ENCODE results near the gene COL25A1. TPM values are rescaled to one million over a fixed set of nuclear protein-coding genes. Genes with fewer than 3 reads are reported as not detected.

COL25A1 gene
- total RNA-seq, 1 experiment from 2014 or later: not detected

DNA sequence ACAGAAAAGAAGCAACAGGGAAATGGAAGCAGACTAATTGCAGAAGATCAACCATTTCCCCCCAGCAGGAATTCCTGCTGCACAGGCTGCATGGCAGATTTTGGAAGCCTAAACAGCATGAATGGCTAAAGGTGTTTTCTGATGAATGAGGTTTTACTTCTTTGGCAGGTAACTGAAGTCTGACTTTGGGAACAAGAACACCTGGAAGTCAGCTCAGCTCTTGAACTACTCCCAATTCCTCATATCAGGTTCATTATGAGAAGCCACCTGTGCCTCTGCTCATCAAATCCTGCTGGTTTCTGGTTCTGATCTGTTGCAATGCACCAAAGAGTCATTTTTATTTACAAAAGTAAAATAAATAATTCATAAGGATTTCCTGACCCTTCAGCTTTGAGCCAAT is 139.0 kb downstream of the COL25A1 start:
- Histone ChIP-seq H3K79me2 (ENCODE audit: insufficient read depth, low read length) (no peaks in the 10 kb centered on the region), H3K9me2 (ENCODE audit: insufficient read depth) (no peaks in the 10 kb centered on the region), H3K4me3 (replicated peaks in 1 of 2; ENCODE audit: low read depth in 1 of 2, low read length in 2 of 2) (no peak overlapping the region), H3K4me1 (ENCODE audit: control insufficient read depth in 1 of 2, insufficient read depth in 2 of 2, low read length in 2 of 2) (no peaks in the 10 kb centered on the region), H3K36me3 (ENCODE audit: control insufficient read depth in 1 of 2, insufficient read depth in 2 of 2, low read length in 2 of 2) (no peaks in the 10 kb centered on the region), H4K20me1 (ENCODE audit: insufficient read depth) (no peaks in the 10 kb centered on the region; the same call in 1 of the 2 replicates), H3K9me3 (ENCODE audit: control insufficient read depth in 1 of 2, insufficient read depth in 1 of 2, low read depth in 1 of 2, low read length in 2 of 2) (no peaks in the 10 kb centered on the region), H3K9ac (ENCODE audit: low read length) (no peak overlapping the region), H3K4me2 (ENCODE audit: low read length) (no peak overlapping the region), H2AFZ (ENCODE audit: low read depth, low read length, poor library complexity, severe bottlenecking) (no peak overlapping the region), H3K27me3 (ENCODE audit: insufficient read depth, low read length) (peaks cover 77% of the 10 kb centered on the region), H3K27ac (ENCODE audit: low read depth, low read length) (no peak overlapping the region)
- RAD21 ChIA-PET (ENCODE audit: low non-redundant PET in 1 of 2, low total read pairs in 2 of 2, uncharacterized antibody in 2 of 2, unreplicated experiment in 2 of 2): no interaction called here
- POLR2A ChIA-PET: no interaction called here
- CTCF ChIA-PET: no interaction called here
- ATAC-seq: no peak
- no peak for DNase-seq (ENCODE audit: low read depth, low spot score)
- TF ChIP-seq JUND (IDR thresholded peaks at IDR 0.05): no peak
- TF ChIP-seq YY1 (IDR thresholded peaks at IDR 0.05; ENCODE audit: extremely low read depth, insufficient replicate concordance, low read depth, low read length): no peak
- no peak for TF ChIP-seq SIN3A (IDR thresholded peaks at IDR 0.05; ENCODE audit: low read depth)
- no peak for TF ChIP-seq CBX3 (IDR thresholded peaks at IDR 0.05; ENCODE audit: low read depth)
- TF ChIP-seq POLR2AphosphoS5 (IDR thresholded peaks at IDR 0.05; ENCODE audit: low read depth, low read length): no peak
- no peak for TF ChIP-seq ZNF274 (IDR thresholded peaks at IDR 0.05; ENCODE audit: low read depth, low read length)
- TF ChIP-seq, protein P1, sequence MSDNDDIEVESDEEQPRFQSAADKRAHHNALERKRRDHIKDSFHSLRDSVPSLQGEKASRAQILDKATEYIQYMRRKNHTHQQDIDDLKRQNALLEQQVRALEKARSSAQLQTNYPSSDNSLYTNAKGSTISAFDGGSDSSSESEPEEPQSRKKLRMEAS (IDR thresholded peaks at IDR 0.05): no peak
- no TSS peak for BruUV-seq (replicated peaks)
- intact Hi-C loops (cut with micrococcal nuclease): no loop called here

DNA sequence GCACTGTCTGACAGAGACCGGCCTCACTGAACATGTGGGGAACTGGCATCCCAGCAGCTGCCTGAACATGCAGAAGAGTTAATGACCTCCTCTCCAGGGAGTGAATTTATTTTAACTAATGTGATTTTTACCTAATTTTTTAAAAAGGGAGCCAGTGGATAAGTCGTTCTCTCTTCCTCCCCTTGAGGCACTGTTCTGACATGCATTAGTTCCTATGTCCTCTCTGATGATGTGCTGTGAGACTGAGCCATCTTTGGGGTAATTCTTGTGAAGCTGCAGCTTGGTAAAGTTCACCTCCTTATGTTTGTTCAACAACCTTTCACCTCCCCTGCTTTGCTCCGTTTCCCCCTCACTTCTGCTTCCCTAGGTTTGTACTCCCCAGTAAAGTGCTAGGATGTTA is 139.7 kb downstream of the COL25A1 start:
- no peak for TF ChIP-seq ELF1 (IDR thresholded peaks at IDR 0.05; ENCODE audit: borderline replicate concordance, low read depth)
- TF ChIP-seq ZFX (IDR thresholded peaks at IDR 0.05): no peak
- TF ChIP-seq, protein P2, sequence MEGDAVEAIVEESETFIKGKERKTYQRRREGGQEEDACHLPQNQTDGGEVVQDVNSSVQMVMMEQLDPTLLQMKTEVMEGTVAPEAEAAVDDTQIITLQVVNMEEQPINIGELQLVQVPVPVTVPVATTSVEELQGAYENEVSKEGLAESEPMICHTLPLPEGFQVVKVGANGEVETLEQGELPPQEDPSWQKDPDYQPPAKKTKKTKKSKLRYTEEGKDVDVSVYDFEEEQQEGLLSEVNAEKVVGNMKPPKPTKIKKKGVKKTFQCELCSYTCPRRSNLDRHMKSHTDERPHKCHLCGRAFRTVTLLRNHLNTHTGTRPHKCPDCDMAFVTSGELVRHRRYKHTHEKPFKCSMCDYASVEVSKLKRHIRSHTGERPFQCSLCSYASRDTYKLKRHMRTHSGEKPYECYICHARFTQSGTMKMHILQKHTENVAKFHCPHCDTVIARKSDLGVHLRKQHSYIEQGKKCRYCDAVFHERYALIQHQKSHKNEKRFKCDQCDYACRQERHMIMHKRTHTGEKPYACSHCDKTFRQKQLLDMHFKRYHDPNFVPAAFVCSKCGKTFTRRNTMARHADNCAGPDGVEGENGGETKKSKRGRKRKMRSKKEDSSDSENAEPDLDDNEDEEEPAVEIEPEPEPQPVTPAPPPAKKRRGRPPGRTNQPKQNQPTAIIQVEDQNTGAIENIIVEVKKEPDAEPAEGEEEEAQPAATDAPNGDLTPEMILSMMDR (IDR thresholded peaks at IDR 0.05 in 2 of 3, conservative IDR thresholded peaks at IDR 0.05 in 1 of 3; ENCODE audit: borderline replicate concordance in 1 of 3, insufficient read depth in 1 of 3, low read depth in 2 of 3, low read length in 2 of 3): peak in 2 of 3 experiments; percentile 21 to 32; a peak in 2 of 6 replicates
- no peak for TF ChIP-seq CEBPB (IDR thresholded peaks at IDR 0.05; ENCODE audit: low read depth)
- TF ChIP-seq, protein P3, sequence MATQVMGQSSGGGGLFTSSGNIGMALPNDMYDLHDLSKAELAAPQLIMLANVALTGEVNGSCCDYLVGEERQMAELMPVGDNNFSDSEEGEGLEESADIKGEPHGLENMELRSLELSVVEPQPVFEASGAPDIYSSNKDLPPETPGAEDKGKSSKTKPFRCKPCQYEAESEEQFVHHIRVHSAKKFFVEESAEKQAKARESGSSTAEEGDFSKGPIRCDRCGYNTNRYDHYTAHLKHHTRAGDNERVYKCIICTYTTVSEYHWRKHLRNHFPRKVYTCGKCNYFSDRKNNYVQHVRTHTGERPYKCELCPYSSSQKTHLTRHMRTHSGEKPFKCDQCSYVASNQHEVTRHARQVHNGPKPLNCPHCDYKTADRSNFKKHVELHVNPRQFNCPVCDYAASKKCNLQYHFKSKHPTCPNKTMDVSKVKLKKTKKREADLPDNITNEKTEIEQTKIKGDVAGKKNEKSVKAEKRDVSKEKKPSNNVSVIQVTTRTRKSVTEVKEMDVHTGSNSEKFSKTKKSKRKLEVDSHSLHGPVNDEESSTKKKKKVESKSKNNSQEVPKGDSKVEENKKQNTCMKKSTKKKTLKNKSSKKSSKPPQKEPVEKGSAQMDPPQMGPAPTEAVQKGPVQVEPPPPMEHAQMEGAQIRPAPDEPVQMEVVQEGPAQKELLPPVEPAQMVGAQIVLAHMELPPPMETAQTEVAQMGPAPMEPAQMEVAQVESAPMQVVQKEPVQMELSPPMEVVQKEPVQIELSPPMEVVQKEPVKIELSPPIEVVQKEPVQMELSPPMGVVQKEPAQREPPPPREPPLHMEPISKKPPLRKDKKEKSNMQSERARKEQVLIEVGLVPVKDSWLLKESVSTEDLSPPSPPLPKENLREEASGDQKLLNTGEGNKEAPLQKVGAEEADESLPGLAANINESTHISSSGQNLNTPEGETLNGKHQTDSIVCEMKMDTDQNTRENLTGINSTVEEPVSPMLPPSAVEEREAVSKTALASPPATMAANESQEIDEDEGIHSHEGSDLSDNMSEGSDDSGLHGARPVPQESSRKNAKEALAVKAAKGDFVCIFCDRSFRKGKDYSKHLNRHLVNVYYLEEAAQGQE (IDR thresholded peaks at IDR 0.05; ENCODE audit: low read depth): no peak
- ChIA-PET RAD21 (ENCODE audit: low non-redundant PET in 1 of 2, low total read pairs in 2 of 2, uncharacterized antibody in 2 of 2, unreplicated experiment in 2 of 2) (no interaction called here), CTCF (interaction anchor here (0.6 kb wide), 1 partner anchor 157 kb away, joined by 3 read pairs; no protein-coding TSS in a partner anchor), POLR2A (no interaction called here)
- H3K36me3 ChIP-seq (ENCODE audit: control insufficient read depth in 1 of 2, insufficient read depth in 2 of 2, low read length in 2 of 2): no peaks in the 10 kb centered on the region
- no peak for ATAC-seq
- intact Hi-C loops (cut with micrococcal nuclease): no loop called here
- no peak for DNase-seq (ENCODE audit: low read depth, low spot score)
- BruUV-seq (replicated peaks): no TSS peak
- no peaks in the 10 kb centered on the region; the same call in 1 of the 2 replicates for H4K20me1 ChIP-seq (ENCODE audit: insufficient read depth)
- peaks cover 75% of the 10 kb centered on the region for H3K27me3 ChIP-seq (ENCODE audit: insufficient read depth, low read length)
- H3K4me2 ChIP-seq (ENCODE audit: low read length): no peak overlapping the region
- H3K4me1 ChIP-seq (ENCODE audit: control insufficient read depth in 1 of 2, insufficient read depth in 2 of 2, low read length in 2 of 2): no peaks in the 10 kb centered on the region
- H3K4me3 ChIP-seq (replicated peaks in 1 of 2; ENCODE audit: low read depth in 1 of 2, low read length in 2 of 2): no peak overlapping the region
- no peak overlapping the region for H3K9ac ChIP-seq (ENCODE audit: low read length)
- no peaks in the 10 kb centered on the region for H3K9me2 ChIP-seq (ENCODE audit: insufficient read depth)
- H2AFZ ChIP-seq (ENCODE audit: low read depth, low read length, poor library complexity, severe bottlenecking): no peak overlapping the region
- H3K9me3 ChIP-seq (ENCODE audit: control insufficient read depth in 1 of 2, insufficient read depth in 1 of 2, low read depth in 1 of 2, low read length in 2 of 2): no peaks in the 10 kb centered on the region
- H3K27ac ChIP-seq (ENCODE audit: low read depth, low read length): no peak overlapping the region
- H3K79me2 ChIP-seq (ENCODE audit: insufficient read depth, low read length): no peaks in the 10 kb centered on the region
